NCI-H69 (cell line): ENCODE results near the gene DNAJC5.
"Not testable (repeated sequence)": the region's sequence is repeated elsewhere in the genome, so short reads cannot be mapped to it uniquely, and the experiment has no call there.

Source experiments
- DNase-seq: peaks from one replicate; lab custom pipeline; 2025; lab: John Stamatoyannopoulos, UW

The DNAJC5 gene

GRCh38 chr20:63911176-63911575 lies 16.2 kb downstream of the DNAJC5 start:
- DNase-seq: no peak

GRCh38 chr20:63913768-63914167 lies 18.8 kb downstream of the DNAJC5 start:
- no peak for DNase-seq

- no peak for DNase-seq
Observed at GRCh38 chr20:63915471-63915870, 20.5 kb downstream of the DNAJC5 start.

GRCh38 chr20:63916371-63916939 lies 21.5 kb downstream of the DNAJC5 start:
- not testable (repeated sequence) for DNase-seq

GRCh38 chr20:63917811-63918210 lies 22.9 kb downstream of the DNAJC5 start:
- DNase-seq: no peak

- no peak for DNase-seq
Observed at GRCh38 chr20:63919130-63919529, 24.2 kb downstream of the DNAJC5 start.

GRCh38 chr20:63920226-63920625 lies 25.3 kb downstream of the DNAJC5 start:
- no peak for DNase-seq

GRCh38 chr20:63923651-63924050 lies 28.7 kb downstream of the DNAJC5 start:
- no peak for DNase-seq

- DNase-seq: no peak
Observed at GRCh38 chr20:63924241-63924640, 29.3 kb downstream of the DNAJC5 start.

GRCh38 chr20:63926298-63926697 lies 31.4 kb downstream of the DNAJC5 start:
- DNase-seq: no peak

GRCh38 chr20:63929071-63929470 lies 34.1 kb downstream of the DNAJC5 start:
- no peak for DNase-seq

GRCh38 chr20:63929473-63929883 lies 34.6 kb downstream of the DNAJC5 start:
- not testable (repeated sequence) for DNase-seq

GRCh38 chr20:63930971-63931553 lies 36.1 kb downstream of the DNAJC5 start:
- no peak for DNase-seq

GRCh38 chr20:63931735-63932134 lies 36.8 kb downstream of the DNAJC5 start:
- no peak for DNase-seq

GRCh38 chr20:63932606-63933160 lies 37.8 kb downstream of the DNAJC5 start:
- no peak for DNase-seq

GRCh38 chr20:63933646-63934045 lies 38.7 kb downstream of the DNAJC5 start:
- DNase-seq: no peak

GRCh38 chr20:63934271-63935068 lies 39.5 kb downstream of the DNAJC5 start:
- no peak for DNase-seq

GRCh38 chr20:63935447-63935846 lies 40.5 kb downstream of the DNAJC5 start:
- DNase-seq: no peak

- DNase-seq: no peak
Observed at GRCh38 chr20:63937596-63937995, 42.7 kb downstream of the DNAJC5 start.

- DNase-seq: no peak
Observed at GRCh38 chr20:63939061-63939935, 44.4 kb downstream of the DNAJC5 start.

- no peak for DNase-seq
Observed at GRCh38 chr20:63940071-63940471, 45.1 kb downstream of the DNAJC5 start.
